ENCODE data around the gene NAMPT.
"Not testable (repeated sequence)": the region's sequence is repeated elsewhere in the genome, so short reads cannot be mapped to it uniquely, and the experiment has no call there.

Gene NAMPT

GRCh38 chr7:106231856-106232490, 52.8 kb downstream of the NAMPT start:
- no peak for DNase-seq (ENCODE audit: low spot score)

DNA sequence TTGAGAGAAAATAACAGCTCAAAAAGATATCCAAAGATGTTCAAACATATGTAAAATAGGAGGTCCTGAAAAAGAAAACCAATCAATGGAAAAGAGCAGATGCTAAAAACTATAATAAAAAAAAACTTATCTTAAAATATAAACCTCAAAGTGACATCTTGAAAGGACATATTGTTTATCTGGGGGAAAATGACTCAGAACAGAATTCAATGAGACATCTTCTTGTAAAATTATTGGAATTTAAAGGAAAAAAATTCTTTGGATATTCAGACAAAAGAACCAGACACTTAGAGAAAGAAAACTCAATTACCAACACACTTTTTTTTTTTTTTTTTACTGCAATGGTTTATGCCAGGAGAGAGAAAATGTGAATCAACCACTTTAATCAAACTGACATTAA, 58.9 kb downstream of the NAMPT start:
- no peak for DNase-seq (ENCODE audit: low spot score)

DNA sequence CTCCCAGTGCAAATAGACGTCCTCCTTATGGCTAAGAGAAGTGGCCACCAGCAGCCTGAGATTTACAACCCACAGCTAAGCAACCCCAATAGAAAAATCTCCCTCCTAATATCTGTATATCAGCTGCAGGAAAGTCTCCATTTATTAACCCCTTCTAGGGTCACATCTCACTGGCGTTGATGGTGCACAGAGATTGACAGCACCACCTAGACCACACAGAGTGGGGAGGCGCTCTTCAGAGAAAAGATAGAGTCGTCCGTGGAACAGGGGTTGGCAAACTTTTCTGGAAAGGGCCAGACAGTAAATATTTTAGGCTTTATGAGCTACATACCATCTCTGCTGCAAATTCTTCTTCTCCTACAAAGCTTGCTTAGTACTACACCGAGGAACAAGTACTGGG, 60.0 kb downstream of the NAMPT start:
- DNase-seq (ENCODE audit: low spot score) = no peak

DNA sequence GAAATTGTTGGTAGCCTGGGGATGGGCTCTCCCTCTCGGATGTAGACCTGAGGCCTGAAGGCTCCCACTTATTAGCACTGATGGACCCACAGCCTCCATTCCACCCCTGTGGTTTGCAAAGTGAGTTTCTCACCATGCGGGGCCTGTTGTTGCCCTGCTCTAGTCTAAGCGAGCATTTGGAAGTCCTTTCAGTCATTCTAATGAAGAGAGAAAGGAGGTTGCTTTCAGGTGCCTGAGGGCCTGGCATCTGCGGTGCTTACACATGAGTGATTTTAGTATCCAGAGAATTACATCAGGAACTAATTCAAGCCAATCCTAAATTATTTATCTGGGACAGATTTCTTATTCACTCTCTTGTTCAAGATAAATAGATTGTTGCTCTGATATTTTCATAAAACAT, 61.6 kb downstream of the NAMPT start:
- no peak for DNase-seq (ENCODE audit: low spot score)

GRCh38 chr7:106222545-106222944, 62.2 kb downstream of the NAMPT start:
- no peak for DNase-seq (ENCODE audit: low spot score)

DNA sequence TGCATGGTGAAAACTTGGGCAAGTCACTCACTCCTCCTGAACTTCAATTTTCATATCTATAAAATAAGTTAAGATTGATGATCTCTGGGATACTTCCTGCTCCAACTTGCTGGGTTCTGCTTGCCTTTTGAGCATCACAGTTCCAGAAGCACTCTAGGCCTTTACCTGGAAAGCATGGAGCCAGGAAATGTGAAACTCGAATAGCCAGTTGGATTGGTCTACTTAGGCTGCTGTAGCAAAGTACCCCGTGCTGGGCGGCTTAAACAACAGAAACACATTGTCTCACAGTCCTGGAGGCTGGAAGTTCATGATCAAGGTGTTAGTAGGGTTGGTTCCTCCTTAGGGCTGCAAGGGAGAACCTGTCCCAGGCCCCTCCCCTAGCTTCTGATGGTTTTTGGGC, 64.5 kb downstream of the NAMPT start:
- DNase-seq (ENCODE audit: low spot score) = no peak

GRCh38 chr7:106219170-106219569, 65.6 kb downstream of the NAMPT start:
- DNase-seq (ENCODE audit: low spot score) = no peak

DNA sequence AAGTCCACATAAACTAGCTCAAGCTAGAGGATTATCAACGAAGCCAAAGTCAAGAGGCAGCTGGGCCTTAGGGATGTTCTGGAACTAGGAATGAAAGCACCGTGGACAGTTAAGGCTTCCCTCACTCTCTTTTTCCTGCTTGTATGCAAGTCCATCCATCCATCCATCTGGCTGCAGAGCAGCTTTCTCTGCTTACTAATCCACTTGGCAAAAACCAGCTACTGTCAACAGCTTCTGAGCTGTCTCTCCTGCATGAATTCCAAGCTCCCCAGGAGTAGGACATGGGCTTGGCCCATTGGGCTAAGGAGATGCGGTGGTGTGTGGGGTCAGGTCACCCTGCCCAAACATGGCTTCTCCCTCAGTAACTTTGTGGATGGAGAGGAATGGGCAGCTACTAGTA, 66.2 kb downstream of the NAMPT start:
- DNase-seq (ENCODE audit: low spot score) = no peak

DNA sequence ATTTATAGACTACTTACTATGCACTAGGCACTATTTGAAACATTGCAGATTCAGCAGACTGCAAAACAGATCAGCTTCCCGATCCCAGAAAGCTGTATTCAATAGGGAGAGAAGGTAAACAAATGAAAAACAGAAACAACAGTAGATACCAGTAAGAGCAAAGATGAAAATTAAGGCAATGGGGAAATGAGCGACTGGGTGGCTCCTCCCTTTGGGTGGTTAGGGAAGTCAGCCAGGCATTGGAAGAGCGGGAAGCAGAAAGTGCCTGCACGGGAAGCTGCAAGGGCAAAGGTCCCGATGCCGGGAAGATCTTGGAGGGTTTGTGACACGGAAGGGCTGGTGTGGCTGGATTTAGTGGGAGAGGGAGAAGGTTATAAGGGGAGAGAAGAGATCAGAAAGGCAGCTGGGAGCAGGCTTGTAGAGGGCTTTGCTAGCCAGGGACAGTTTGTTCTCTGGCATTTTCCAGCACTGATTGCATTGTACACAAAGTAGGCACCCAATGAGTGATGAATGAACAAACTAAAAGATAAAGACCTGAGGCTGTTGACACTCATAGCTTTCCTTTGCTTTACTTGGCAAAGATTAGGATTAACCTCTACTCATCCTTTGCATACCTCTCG, 67.8 kb downstream of the NAMPT start:
- no peak for DNase-seq (ENCODE audit: low spot score)

DNA sequence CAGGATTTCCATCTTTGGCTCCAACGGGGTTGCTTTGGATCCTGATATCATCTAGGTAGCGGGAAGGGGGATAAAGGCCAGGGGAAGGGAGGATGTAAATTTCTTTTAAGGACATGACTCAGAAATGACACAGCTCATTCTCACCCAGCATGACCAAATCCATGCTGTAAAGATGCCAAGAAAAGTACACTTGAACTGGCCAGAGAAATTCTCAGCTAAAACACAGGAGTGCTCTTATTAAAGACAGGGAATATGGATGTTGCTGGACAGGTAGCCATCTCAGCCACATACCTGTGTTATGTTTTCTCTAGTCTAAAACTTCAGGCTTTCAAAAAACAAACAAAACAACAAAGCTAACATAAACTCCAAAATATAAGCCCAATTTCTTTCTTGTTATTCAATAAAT, 68.3 kb downstream of the NAMPT start:
- DNase-seq (ENCODE audit: low spot score) = no peak

DNA sequence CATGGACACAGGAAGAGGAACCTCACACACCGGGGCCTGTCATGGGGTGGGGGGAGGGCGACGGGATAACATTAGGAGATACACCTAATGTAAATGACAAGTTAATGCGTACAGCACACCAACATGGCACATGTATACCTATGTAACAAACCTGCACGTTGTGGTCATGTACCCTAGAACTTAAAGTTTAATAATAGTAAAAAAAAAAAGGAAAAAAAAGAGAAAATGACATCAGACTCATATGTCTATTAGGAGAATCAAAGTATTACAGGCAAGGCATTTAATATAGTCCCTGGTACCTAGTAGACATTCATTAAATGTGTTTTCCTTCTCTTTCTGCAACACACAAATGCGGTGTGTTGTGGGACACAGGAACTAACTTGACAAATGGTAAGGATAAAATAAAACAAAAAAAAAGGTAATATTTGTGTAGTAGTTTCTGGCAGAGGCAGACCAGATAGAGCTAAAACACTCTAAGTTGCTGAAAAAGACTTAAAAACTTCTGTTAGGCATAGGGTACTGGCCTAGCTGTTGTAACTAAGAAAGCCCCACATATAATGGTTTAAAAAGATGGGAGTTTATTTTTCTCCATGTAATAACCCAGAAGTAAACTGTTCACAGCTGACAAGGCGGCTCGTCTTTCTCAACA, 68.8 kb downstream of the NAMPT start:
- DNase-seq (ENCODE audit: low spot score) = no peak

GRCh38 chr7:106208944-106209343, 75.8 kb downstream of the NAMPT start:
- not testable (repeated sequence) for DNase-seq (ENCODE audit: low spot score)

DNA sequence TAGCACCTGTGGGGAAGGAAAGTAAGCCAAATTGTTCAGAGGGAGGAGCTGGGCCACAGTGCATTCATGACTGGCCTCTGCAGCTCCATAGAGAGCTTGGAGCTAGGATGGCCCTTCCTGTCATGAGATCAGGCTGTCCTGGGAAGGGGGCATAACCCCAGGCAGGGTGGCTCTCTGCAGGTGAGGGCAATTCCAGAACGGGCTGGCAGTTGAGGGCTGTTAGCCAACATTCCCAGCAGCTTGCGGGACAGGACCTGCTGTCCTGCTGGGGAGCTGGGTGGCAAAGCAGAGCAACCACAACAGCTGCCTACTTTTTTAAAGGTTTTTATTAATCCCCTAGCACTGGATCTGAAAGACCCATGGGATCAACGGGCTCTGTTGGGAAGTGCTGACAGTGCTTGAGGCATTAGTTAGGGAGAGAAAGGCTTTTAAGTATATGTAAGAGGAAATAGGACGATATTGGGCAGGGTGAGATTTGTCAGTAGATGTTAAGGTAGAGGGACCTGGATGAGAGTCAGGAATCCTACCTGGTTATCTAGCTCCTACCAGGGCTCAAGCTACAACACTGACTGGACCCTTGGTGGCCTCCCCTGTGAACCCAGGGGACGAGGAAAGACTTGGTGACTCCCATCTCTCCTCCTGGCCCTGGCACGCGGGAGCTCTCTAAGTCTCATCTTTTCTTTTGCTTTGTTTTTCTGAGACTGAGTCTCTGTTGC, 77.8 kb downstream of the NAMPT start:
- DNase-seq (ENCODE audit: low spot score) = no peak

- DNase-seq (ENCODE audit: low spot score) = no peak
These were observed 79.1 kb downstream of the NAMPT start for GRCh38 chr7:106205621-106206222.

GRCh38 chr7:106203473-106203872, 81.3 kb downstream of the NAMPT start:
- DNase-seq (ENCODE audit: low spot score) = no peak

DNA sequence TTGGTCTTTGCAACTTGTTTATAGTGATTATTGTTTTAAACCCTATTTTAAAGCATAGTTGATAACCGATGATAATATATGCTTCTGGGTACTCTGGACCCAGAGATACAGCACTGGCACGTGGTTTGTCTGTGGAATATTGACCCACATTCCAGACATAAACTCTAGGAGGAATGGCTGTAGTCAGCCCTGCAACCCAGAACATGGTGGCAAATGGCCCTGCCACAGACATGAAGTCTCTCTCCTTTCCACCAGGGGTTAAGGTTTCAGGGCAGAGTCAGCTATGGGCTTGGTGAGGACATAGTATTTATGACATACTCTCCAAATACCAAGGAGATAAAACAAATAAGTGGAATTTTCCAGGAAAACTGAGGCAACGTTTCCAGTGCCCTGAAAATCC, 83.6 kb downstream of the NAMPT start:
- no peak for DNase-seq (ENCODE audit: low spot score)

DNA sequence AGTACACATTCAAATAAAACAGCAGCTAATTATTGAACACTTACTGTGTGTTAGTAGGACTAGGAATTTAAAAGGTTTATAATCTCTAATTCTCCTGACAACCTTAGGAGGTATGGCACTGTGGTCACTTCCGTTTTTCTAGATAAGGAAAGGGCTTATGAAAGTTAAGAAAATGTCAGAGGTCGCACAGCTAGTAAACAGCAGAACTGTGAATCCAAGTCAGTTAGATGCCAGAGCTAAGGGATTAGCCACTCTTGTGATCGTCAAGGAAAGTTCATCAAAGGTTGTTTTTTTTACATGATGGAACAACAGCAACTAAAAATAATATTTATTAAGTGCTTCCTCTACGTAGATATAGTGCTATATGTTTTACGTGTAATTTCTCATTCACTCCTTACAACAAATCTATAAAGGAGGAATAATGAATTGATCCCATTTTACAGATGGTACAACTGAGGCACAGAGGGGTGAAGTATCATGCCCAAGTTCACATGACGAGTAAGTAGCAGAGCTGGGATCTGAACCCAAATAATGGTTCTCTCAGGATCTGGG, 84.9 kb downstream of the NAMPT start:
- no peak for DNase-seq (ENCODE audit: low spot score)

GRCh38 chr7:106199024-106199423, 85.8 kb downstream of the NAMPT start:
- no peak for DNase-seq (ENCODE audit: low spot score)

Data from iPS-NIHi11 (cell line).